Skeletal muscle satellite cell (primary cell): ENCODE data around the gene NFAM1.
A peak's percentile ranks its signal among the peaks of the same experiment; 100 is the strongest.

Experiments used
- H3K27me3 ChIP-seq: 2 replicates; pipeline ENCODE4 v1.7.0; 2013; ENCODE audit warnings: low read length; ENCODE audit not compliant: control insufficient read depth, insufficient read depth
- H3K36me3 ChIP-seq: 2 replicates; pipeline ENCODE4 v1.7.0; 2013; ENCODE audit warnings: mild to moderate bottlenecking, control low read depth, low read length; ENCODE audit not compliant: insufficient read depth
- H3K4me1 ChIP-seq: 2 replicates; pipeline ENCODE4 v1.7.0; 2013; ENCODE audit warnings: low read length; ENCODE audit not compliant: control insufficient read depth, insufficient read depth
- H3K4me2 ChIP-seq: 2 replicates; pipeline ENCODE4 v1.7.0; 2013; ENCODE audit warnings: mild to moderate bottlenecking, low read length
- H3K4me3 ChIP-seq: 2 replicates; pipeline ENCODE4 v1.7.0; 2013; ENCODE audit warnings: low read length
- H3K9ac ChIP-seq: 2 replicates; pipeline ENCODE4 v1.7.0; 2013; ENCODE audit warnings: mild to moderate bottlenecking, low read depth, low read length, moderate library complexity
- H3K9me3 ChIP-seq: replicated peaks from 2 replicates; pipeline ENCODE4 v1.7.0; 2013; ENCODE audit warnings: mild to moderate bottlenecking, control low read depth, low read length

NFAM1 gene

DNA sequence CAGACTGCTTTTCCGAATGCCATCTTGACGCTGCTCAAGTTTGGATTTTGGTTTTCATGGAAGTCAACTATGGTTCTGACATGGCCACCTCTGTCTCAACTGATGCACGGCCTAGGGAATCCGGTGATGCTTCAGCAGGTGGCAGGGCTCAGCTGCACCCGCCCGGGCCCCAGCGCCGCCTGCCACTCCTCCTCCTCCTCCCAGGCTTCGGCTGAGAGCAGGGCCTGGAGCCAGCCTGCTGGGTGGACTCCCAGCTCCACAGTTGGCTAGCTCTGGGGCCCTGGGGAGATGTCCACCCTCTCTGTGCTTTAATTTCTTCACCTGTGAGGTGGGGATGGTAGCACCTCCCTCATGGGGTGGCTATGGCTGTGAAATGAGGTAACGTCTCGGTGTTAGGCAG, 20.3 kb upstream of the NFAM1 start:
- Histone ChIP-seq H3K9ac (no peak overlapping the region), H3K27me3 (peaks cover 34% of the 10 kb centered on the region)

DNA sequence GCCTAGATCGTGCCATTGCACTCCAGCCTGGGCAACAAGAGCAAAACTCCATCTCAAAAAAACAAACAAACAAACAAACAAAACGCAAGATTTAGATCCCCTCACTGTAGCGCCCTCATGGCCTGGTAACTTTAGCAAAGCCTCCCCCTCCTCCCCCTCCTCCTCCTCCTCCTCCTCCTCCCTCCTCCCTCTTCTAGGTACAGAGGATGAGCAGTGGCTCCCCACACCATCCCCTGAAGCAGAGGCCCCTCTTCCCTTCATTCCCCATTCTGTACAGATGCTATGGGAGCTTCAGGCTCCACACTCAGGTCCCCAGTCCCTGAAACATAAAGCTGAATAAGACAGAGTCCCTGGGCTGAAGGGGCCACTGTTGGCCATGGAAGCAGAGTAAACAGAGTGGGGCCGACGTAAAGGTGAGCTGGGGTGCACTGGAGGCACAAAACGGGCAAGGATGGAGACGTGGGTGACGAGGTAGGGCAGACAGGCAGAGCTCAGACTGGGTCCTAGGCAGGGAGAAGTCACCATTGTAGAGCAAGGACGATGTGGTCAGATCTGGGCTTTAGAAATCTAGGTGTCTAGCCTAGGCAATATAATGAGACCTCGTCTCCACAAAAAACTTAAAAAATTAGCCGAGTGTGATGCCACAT, 19.4 kb upstream of the NFAM1 start:
- Histone ChIP-seq H3K36me3 (no peaks in the 10 kb centered on the region), H3K9me3 (no peaks in the 10 kb centered on the region), H3K9ac (no peak overlapping the region), H3K4me1 (no peaks in the 10 kb centered on the region), H3K4me3 (no peak overlapping the region), H3K27me3 (peaks cover 30% of the 10 kb centered on the region), H3K4me2 (no peak overlapping the region)

More for the DNA sequence above, 20.3 kb upstream of the NFAM1 start:
- Histone ChIP-seq H3K4me2 (no peak overlapping the region), H3K4me1 (no peaks in the 10 kb centered on the region), H3K4me3 (no peak overlapping the region), H3K36me3 (no peaks in the 10 kb centered on the region), H3K9me3 (no peaks in the 10 kb centered on the region)

- no peak overlapping the region for H3K4me3 ChIP-seq
- no peak overlapping the region for H3K9ac ChIP-seq
- H3K4me2 ChIP-seq: no peak overlapping the region
- H3K4me1 ChIP-seq: no peaks in the 10 kb centered on the region
- no peaks in the 10 kb centered on the region for H3K9me3 ChIP-seq
- H3K36me3 ChIP-seq: no peaks in the 10 kb centered on the region
- H3K27me3 ChIP-seq: peaks cover 29% of the 10 kb centered on the region
Observed at GRCh38 chr22:42450862-42451261, 18.7 kb upstream of the NFAM1 start.

- Histone ChIP-seq H3K36me3 (no peaks in the 10 kb centered on the region), H3K4me3 (no peak overlapping the region), H3K4me2 (no peak overlapping the region), H3K27me3 (peaks cover 19% of the 10 kb centered on the region), H3K4me1 (peaks cover 10% of the 10 kb centered on the region), H3K9me3 (no peaks in the 10 kb centered on the region), H3K9ac (no peak overlapping the region)
Observed at GRCh38 chr22:42446151-42446550, 13.9 kb upstream of the NFAM1 start.

DNA sequence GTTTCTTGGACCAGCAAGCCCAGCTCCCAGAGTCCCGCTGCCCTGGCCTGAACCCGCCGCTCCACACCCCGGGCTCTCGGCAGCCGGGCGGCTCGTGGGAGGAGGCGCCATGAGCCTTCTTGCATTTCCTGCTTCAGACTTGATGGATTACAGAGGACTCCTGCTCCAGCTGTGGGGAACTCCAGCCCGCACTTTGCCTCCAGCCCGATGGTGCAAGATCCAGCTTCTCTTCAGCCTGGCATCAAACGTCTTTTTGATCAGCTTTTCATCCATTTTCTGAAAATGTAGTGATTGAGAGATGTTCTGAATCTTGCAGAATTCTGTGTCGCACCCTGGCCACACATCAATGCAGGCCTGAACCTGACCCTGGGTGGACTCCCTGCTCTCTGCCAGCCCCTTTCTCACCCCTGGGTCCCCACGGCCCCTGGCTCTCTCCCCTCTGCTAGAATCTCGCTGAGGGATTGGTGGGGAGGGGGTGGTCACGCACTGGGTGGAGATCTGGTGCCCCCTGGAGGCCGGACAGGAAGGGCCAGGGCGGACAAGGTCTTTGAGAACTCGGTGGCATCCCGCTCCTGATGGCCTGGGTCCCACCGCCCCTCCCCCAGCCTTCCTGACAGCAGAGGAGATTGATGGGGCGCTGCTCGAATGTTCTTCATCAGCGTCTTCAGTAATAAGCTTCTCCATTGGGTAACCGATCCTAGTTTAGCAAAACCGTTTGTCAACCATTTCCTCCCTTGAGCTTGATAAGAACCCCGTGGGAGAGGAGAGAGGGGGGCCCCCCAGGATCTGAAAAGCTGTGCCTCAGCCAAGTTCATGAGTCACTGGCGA, 12.1 kb upstream of the NFAM1 start:
- Histone ChIP-seq H3K27me3 (peaks cover 20% of the 10 kb centered on the region), H3K9me3 (no peaks in the 10 kb centered on the region), H3K4me2 (peak overlapping the region; percentile 90), H3K4me1 (peaks cover 16% of the 10 kb centered on the region), H3K9ac (peak overlapping the region; percentile 48), H3K4me3 (peak overlapping the region; percentile 63), H3K36me3 (no peaks in the 10 kb centered on the region)

- no peak overlapping the region for H3K9ac ChIP-seq
- peak overlapping the region; percentile 90 for H3K4me2 ChIP-seq
- H3K36me3 ChIP-seq: no peaks in the 10 kb centered on the region
- H3K27me3 ChIP-seq: peaks cover 25% of the 10 kb centered on the region
- H3K4me3 ChIP-seq: peak overlapping the region; percentile 12
- peaks cover 16% of the 10 kb centered on the region for H3K4me1 ChIP-seq
- no peaks in the 10 kb centered on the region for H3K9me3 ChIP-seq
Observed at GRCh38 chr22:42443240-42444076, 11.3 kb upstream of the NFAM1 start.

GRCh38 chr22:42442748-42443147, 10.5 kb upstream of the NFAM1 start:
- H3K4me2 ChIP-seq: no peak overlapping the region
- H3K9me3 ChIP-seq: no peaks in the 10 kb centered on the region
- peaks cover 16% of the 10 kb centered on the region for H3K4me1 ChIP-seq
- no peaks in the 10 kb centered on the region for H3K36me3 ChIP-seq
- H3K9ac ChIP-seq: no peak overlapping the region
- H3K27me3 ChIP-seq: peaks cover 25% of the 10 kb centered on the region
- H3K4me3 ChIP-seq: no peak overlapping the region

GRCh38 chr22:42440728-42441127, 8.5 kb upstream of the NFAM1 start:
- no peak overlapping the region for H3K4me2 ChIP-seq
- peaks cover 16% of the 10 kb centered on the region for H3K4me1 ChIP-seq
- no peaks in the 10 kb centered on the region for H3K36me3 ChIP-seq
- H3K4me3 ChIP-seq: no peak overlapping the region
- no peak overlapping the region for H3K9ac ChIP-seq
- peaks cover 29% of the 10 kb centered on the region for H3K27me3 ChIP-seq
- H3K9me3 ChIP-seq: no peaks in the 10 kb centered on the region

DNA sequence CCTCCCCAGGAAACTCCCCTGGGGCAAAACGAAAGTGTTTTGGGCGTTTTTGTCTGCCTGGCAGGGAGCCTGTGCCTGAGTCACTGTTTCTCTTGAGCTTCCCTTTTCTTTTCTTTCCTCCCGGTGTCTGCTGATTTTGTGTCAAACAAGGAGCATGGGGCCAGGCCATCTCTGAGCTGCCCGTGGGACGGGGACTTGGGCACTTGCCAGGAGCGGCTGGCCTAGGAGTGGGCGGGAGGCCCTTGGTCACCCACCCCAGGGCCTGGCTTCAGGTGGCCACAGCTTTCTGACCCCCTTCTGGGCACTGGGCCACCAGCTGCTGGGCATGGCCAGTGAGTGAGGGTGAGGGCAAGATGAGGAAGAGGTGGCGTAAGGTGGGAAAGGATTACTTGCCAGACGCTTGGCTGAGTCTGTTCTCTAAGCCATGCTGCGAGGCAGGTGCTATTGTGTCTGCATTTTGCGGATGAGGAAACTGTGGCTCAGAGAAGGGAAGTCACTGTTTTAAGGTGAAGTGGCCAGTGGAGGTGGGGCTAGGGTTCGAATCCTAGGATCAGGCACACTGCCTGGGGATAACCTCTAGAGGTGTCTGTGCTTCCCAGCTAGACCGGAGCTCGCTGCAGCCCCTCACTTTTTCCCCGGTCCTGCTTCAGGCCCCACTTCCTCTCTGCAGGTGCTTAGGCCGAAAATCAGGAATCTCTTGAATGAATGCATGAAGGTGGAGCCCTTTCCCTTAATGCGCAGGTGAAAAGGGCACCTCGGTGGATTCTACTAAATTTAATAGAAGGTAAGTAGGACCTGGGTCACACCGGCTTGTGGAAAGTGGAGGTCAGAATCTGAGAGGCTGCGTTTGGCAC, 7.8 kb upstream of the NFAM1 start:
- Histone ChIP-seq H3K4me3 (peak overlapping the region; percentile 29), H3K4me2 (peak overlapping the region; percentile 54), H3K9me3 (no peaks in the 10 kb centered on the region), H3K36me3 (no peaks in the 10 kb centered on the region), H3K4me1 (peaks cover 16% of the 10 kb centered on the region), H3K27me3 (peaks cover 31% of the 10 kb centered on the region), H3K9ac (no peak overlapping the region)

DNA sequence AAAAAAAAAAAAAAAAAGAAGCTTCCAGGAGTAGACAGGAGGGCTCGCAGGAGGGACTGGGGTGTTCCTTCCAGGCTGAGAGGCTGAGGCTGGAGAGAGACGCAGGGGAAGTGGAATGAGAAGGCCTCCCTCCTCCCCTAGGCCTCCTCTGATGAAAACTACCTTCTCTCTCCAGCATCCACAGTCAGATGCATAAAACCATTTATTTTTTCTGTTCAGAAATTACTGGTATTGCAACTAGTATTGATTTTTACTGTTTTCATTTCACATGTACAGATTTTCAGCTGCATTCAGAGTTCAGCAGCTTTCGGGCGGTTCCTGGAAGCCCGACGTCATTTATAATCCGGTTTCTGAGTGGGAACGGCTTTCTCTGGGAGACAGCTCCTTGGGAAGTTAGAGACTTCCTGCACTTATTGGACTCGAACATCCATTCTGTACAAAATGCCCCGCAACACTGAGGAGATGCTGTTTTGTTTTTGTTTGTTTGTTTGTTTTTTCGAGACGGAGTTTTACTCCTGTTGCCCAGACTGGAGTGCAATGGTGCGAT, 6.9 kb upstream of the NFAM1 start:
- Histone ChIP-seq H3K4me1 (peaks cover 8% of the 10 kb centered on the region), H3K9ac (no peak overlapping the region), H3K9me3 (no peaks in the 10 kb centered on the region), H3K27me3 (peaks cover 41% of the 10 kb centered on the region), H3K36me3 (no peaks in the 10 kb centered on the region), H3K4me2 (no peak overlapping the region), H3K4me3 (no peak overlapping the region)
